Neutrophil (primary cell): ENCODE data around the gene MDM2.

Experiments used
- H3K27ac ChIP-seq: fragments of 200-600 bp; sonication (generic); 2 replicates; pipeline ENCODE4 v1.5.1; 2016; ENCODE audit warnings: mild to moderate bottlenecking, moderate library complexity
- H3K27me3 ChIP-seq: fragments of 200-600 bp; sonication (generic); 2 replicates; pipeline ENCODE4 v1.6.0; 2016; ENCODE audit warnings: mild to moderate bottlenecking
- H3K36me3 ChIP-seq: fragments of 200-600 bp; sonication (generic); 2 replicates; pipeline ENCODE4 v1.5.1; 2017
- H3K4me1 ChIP-seq, 2 experiments: fragments of 200-600 bp in 1 of 2; sonication (generic) in 1 of 2; 1 replicate in 1 of 2; 2 replicates in 1 of 2; pipeline versions ENCODE4 v1.5.1 to v1.6.1; 2013 to 2016; ENCODE audit warnings: low read depth in 1 of 2, low read length in 1 of 2, mild to moderate bottlenecking in 1 of 2, moderate library complexity in 1 of 2; ENCODE audit not compliant: control insufficient read depth in 1 of 2, insufficient read depth in 1 of 2
- H3K4me3 ChIP-seq, 2 experiments: fragments of 200-600 bp in 1 of 2; sonication (generic) in 1 of 2; 1 replicate in 1 of 2; 2 replicates in 1 of 2; pipeline ENCODE4 v1.5.1; 2013 to 2016; ENCODE audit warnings: low read depth in 1 of 2, low read length in 1 of 2, mild to moderate bottlenecking in 1 of 2, moderate library complexity in 1 of 2
- H3K9me3 ChIP-seq: fragments of 200-600 bp; sonication (generic); 2 replicates; pipeline ENCODE4 v1.5.1; 2016
- CTCF ChIP-seq: fragments of 200-600 bp; sonication (generic); IDR thresholded peaks from 2 replicates; pipeline ENCODE4 v1.5.1; 2016; ENCODE audit warnings: antibody characterized with exemption

MDM2 gene

GRCh38 chr12:68807576-68808387 lies at the start of gene MDM2:
MDM2 (plus strand) TSS chr12:68808177; CDS start chr12:68808478, 301 bp downstream.
- Histone ChIP-seq H3K4me1 (peaks cover 17 to 18% of the 10 kb centered on the region in 2 experiments), H3K27me3 (no peaks in the 10 kb centered on the region), H3K36me3 (peaks cover 21% of the 10 kb centered on the region), H3K27ac (peak within 1 kb of the TSS; percentile 97), H3K9me3 (no peaks in the 10 kb centered on the region), H3K4me3 (peak within 1 kb of the TSS; percentile 88 to 97)
- peak; percentile 90 for TF ChIP-seq CTCF

GRCh38 chr12:68759852-68760251 lies 48.1 kb upstream of the MDM2 start:
- Histone ChIP-seq H3K9me3 (no peaks in the 10 kb centered on the region), H3K27me3 (no peaks in the 10 kb centered on the region), H3K4me1 (no peaks in the 10 kb centered on the region), H3K36me3 (peaks cover 75% of the 10 kb centered on the region), H3K27ac (peak overlapping the region; percentile 23), H3K4me3 (no peak overlapping the region)
- no peak for TF ChIP-seq CTCF

GRCh38 chr12:68760806-68761441 lies 47.1 kb upstream of the MDM2 start:
- no peaks in the 10 kb centered on the region for H3K9me3 ChIP-seq
- no peak overlapping the region for H3K4me3 ChIP-seq
- H3K27ac ChIP-seq, result no peak overlapping the region
- H3K36me3 ChIP-seq, result peaks cover 64% of the 10 kb centered on the region
- H3K4me1 ChIP-seq, result no peaks in the 10 kb centered on the region
- no peaks in the 10 kb centered on the region for H3K27me3 ChIP-seq
- no peak for TF ChIP-seq CTCF

GRCh38 chr12:68761442-68761812 lies 46.5 kb upstream of the MDM2 start:
- Histone ChIP-seq H3K27me3 (no peaks in the 10 kb centered on the region), H3K27ac (no peak overlapping the region), H3K4me3 (no peak overlapping the region), H3K4me1 (no peaks in the 10 kb centered on the region), H3K9me3 (no peaks in the 10 kb centered on the region), H3K36me3 (peaks cover 60% of the 10 kb centered on the region)
- no peak for TF ChIP-seq CTCF

- Histone ChIP-seq H3K4me3 (no peak overlapping the region), H3K27ac (no peak overlapping the region), H3K4me1 (no peaks in the 10 kb centered on the region), H3K9me3 (no peaks in the 10 kb centered on the region), H3K27me3 (no peaks in the 10 kb centered on the region), H3K36me3 (peaks cover 60% of the 10 kb centered on the region)
- no peak for TF ChIP-seq CTCF
These were observed 45.9 kb upstream of the MDM2 start for GRCh38 chr12:68761901-68762630.
